Peyer's patch (tissue), 4 donors: ENCODE measurements around the gene CAMK2N1.

Experiments used
- CTCF ChIP-seq, 6 experiments: fragments of 450-650 bp in 4 of 6; fragments of 200-600 bp in 2 of 6; sonication (generic) in 1 of 6; IDR thresholded peaks; one replicate each; pipeline ENCODE4 v1.5.1; 2017 to 2019; ENCODE audit warnings: antibody characterized with exemption in 6 of 6, mild to moderate bottlenecking in 3 of 6, moderate library complexity in 1 of 6
- POLR2A ChIP-seq, 2 donors: fragments of 450-650 bp; IDR thresholded peaks; one replicate each; pipeline ENCODE4 v1.5.1; 2017; ENCODE audit warnings: antibody characterized with exemption in 2 of 2, mild to moderate bottlenecking in 2 of 2, moderate library complexity in 2 of 2

DNA sequence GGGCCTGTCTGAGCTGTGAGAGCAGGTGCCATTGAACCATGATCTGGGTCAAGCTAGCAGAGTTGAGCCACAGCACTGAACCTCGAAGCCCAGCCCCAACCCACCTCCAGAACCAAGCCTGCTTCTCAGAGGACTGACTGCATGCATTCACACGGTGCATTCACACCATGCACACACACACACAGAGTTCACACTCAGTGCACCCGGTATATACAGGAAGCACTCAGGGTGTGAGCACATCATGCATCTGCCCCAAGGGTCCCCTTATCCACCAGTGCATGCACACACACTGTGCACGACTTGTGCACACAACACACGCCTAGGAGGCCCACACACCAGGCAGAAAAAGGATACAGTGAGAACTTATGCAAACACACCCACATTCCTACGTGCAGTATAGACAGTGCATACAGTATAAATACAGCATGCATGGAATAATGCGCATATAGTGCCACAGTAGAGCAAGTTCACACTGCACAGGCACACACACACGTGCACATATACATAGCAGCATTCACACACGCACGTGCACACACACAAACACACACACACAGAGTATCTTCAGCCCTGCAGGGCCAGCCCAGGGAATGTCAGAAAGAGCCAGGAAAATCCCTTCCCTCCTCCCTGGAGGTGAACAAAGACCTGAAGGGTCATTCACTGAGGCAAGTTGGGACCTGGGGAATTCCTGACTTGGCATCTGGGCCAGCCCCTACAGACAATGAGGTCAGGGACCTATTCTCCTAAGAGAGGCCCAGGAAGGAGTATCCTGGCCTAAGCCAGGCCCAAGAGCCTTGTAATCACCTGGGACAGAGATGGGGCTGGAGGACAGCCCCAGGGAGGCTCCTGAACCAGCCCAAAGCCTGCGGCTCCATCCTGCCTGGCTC, 42.1 kb downstream of the CAMK2N1 start:
- TF ChIP-seq CTCF (IDR thresholded peaks at IDR 0.05), result no peak
- TF ChIP-seq POLR2A (IDR thresholded peaks at IDR 0.05), result no peak
